Body of pancreas (tissue), 4 donors: ENCODE data around the gene PRSS21. TPM values are rescaled to one million over a fixed set of nuclear protein-coding genes. Genes with fewer than 3 reads are reported as not detected.

Source experiments
- ATAC-seq: fragments of 150-250 bp; one replicate; pipeline ENCODE4 v1.9.1; 2016
- DNase-seq, 4 donors: peaks; one replicate each; pipeline ENCODE4 v3.0.0-alpha.2; 2019
- H3K27ac ChIP-seq, 4 donors: fragments of 200-600 bp; sonication (generic); 1 replicate in 3 of 4; 2 replicates in 1 of 4; pipeline versions ENCODE4 v1.5.1 to v1.6.1; 2016 to 2019; ENCODE audit warnings: mild to moderate bottlenecking in 1 of 4, mixed read lengths in 1 of 4, moderate library complexity in 1 of 4
- H3K27me3 ChIP-seq, 2 donors: fragments of 200-600 bp; sonication (generic); one replicate each; pipeline ENCODE4 v1.6.0; 2016; ENCODE audit warnings: mild to moderate bottlenecking in 1 of 2
- H3K36me3 ChIP-seq, 2 donors: fragments of 200-600 bp; sonication (generic); replicated peaks in 1 of 2; 2 replicates each; pipeline ENCODE4 v1.5.1; 2016; ENCODE audit warnings: low read depth in 2 of 2; ENCODE audit not compliant: insufficient read depth in 1 of 2
- H3K4me1 ChIP-seq: fragments of 200-600 bp; sonication (generic); one replicate; pipeline ENCODE4 v1.6.0; 2016
- H3K4me3 ChIP-seq, 2 donors: fragments of 200-600 bp; sonication (generic); 1 replicate in 1 of 2; 2 replicates in 1 of 2; pipeline ENCODE4 v1.5.1; 2016 to 2019
- H3K9me3 ChIP-seq, 3 donors: fragments of 200-600 bp; sonication (generic); 1 replicate in 2 of 3; 2 replicates in 1 of 3; pipeline ENCODE4 v1.5.1; 2016
- POLR2A ChIP-seq, 3 donors: fragments of 450-650 bp; IDR thresholded peaks; one replicate each; pipeline ENCODE4 v1.6.1; 2016; ENCODE audit warnings: antibody characterized with exemption in 3 of 3, mild to moderate bottlenecking in 2 of 3
- WGBS, 2 donors: methylation state at CpG; one replicate each; pipeline ENCODE4 v1.1.5; 2017; 5-methylcytosine and 5-hydroxymethylcytosine counted together
- intact Hi-C: fragments of 100-400 bp; cut with DNase I; formaldehyde crosslinking; loops from one replicate; pipeline ENCODE4 v1.15.1; 2023
- total RNA-seq, 2 donors: library from RNA; depleted of rRNA; stranded (reverse); fragments of >200 nt; gene quantifications; one replicate each; pipeline ENCODE4 v1.1.0, GENCODE V29; 2016
- TF ChIP-seq, protein P1 (sequence below), 7 experiments: fragments of 450-650 bp in 4 of 7; fragments of 200-600 bp in 3 of 7; sonication (generic) in 3 of 7; IDR thresholded peaks; one replicate each; pipeline ENCODE4 v1.5.1; 2016 to 2019; ENCODE audit warnings: antibody characterized with exemption in 7 of 7

The PRSS21 gene
- total RNA-seq, 2 donors from 2014 or later = 0.66 to 1.6 TPM

DNA sequence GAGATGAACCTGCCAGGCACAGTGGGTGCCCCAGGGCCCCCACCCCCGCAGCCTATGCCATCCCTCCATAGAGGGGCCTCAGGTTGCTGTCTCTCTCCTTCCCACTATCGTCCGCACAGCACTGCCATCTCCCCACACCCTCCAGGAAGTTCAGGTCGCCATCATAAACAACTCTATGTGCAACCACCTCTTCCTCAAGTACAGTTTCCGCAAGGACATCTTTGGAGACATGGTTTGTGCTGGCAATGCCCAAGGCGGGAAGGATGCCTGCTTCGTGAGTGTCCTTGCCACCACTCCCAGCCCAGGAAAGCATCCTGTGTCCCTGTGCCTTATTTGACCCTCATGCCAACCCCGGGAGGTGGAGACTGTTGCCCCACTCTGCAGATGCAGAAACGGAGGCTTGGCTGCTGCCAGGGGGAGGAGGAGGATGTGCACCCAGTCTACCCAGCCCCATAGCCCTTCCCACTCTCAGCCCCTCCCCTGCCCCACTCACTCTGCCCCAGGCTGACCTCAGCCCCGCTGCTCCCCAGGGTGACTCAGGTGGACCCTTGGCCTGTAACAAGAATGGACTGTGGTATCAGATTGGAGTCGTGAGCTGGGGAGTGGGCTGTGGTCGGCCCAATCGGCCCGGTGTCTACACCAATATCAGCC lies 3.9 kb downstream of the PRSS21 start:
- H3K36me3 ChIP-seq = no peaks in the 10 kb centered on the region
- TF ChIP-seq, protein P1, sequence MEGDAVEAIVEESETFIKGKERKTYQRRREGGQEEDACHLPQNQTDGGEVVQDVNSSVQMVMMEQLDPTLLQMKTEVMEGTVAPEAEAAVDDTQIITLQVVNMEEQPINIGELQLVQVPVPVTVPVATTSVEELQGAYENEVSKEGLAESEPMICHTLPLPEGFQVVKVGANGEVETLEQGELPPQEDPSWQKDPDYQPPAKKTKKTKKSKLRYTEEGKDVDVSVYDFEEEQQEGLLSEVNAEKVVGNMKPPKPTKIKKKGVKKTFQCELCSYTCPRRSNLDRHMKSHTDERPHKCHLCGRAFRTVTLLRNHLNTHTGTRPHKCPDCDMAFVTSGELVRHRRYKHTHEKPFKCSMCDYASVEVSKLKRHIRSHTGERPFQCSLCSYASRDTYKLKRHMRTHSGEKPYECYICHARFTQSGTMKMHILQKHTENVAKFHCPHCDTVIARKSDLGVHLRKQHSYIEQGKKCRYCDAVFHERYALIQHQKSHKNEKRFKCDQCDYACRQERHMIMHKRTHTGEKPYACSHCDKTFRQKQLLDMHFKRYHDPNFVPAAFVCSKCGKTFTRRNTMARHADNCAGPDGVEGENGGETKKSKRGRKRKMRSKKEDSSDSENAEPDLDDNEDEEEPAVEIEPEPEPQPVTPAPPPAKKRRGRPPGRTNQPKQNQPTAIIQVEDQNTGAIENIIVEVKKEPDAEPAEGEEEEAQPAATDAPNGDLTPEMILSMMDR (IDR thresholded peaks at IDR 0.05) = no peak
- no peak for TF ChIP-seq POLR2A (IDR thresholded peaks at IDR 0.05)
- H3K27me3 ChIP-seq = no peaks in the 10 kb centered on the region
- no peaks in the 10 kb centered on the region for H3K9me3 ChIP-seq
- DNase-seq (no peak), ATAC-seq (no peak)
- H3K27ac ChIP-seq = no peak overlapping the region
- intact Hi-C loops = no loop called here
- H3K4me1 ChIP-seq = peaks cover 5% of the 10 kb centered on the region
- no peak overlapping the region for H3K4me3 ChIP-seq
- 74 to 82% methylated on average over 9 to 14 of the region's 14 CpGs for WGBS, 2 donors

DNA sequence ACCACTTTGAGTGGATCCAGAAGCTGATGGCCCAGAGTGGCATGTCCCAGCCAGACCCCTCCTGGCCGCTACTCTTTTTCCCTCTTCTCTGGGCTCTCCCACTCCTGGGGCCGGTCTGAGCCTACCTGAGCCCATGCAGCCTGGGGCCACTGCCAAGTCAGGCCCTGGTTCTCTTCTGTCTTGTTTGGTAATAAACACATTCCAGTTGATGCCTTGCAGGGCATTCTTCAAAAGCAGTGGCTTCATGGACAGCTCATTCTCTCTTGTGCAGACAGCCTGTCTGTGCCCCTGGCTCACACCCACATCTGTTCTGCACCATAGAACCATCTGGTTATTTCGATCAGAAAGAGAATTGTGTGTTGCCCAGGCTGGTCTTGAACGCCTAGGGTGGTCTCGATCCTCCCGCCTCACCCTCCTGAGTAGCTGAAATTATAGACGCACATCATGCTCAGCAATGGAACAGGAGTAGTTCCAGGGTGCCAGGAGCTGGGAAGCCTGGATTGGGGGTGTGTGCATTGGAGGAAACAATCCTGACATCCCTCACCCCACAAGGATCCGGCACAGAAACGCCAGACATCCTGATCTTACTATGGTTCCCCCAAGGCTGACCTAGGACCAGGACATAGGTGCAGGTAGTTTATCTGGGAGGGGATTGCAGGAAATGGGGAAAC lies 4.6 kb downstream of the PRSS21 start:
- Histone ChIP-seq H3K4me3 (no peak overlapping the region), H3K27ac (no peak overlapping the region), H3K9me3 (no peaks in the 10 kb centered on the region), H3K27me3 (no peaks in the 10 kb centered on the region), H3K36me3 (no peaks in the 10 kb centered on the region), H3K4me1 (peaks cover 5% of the 10 kb centered on the region)
- DNase-seq (no peak), ATAC-seq (no peak)
- 59 to 60% methylated on average over 9 of the region's 9 CpGs for WGBS, 2 donors
- intact Hi-C loops = no loop called here
- no peak for TF ChIP-seq POLR2A (IDR thresholded peaks at IDR 0.05)
- TF ChIP-seq, protein P1 (IDR thresholded peaks at IDR 0.05) = no peak

DNA sequence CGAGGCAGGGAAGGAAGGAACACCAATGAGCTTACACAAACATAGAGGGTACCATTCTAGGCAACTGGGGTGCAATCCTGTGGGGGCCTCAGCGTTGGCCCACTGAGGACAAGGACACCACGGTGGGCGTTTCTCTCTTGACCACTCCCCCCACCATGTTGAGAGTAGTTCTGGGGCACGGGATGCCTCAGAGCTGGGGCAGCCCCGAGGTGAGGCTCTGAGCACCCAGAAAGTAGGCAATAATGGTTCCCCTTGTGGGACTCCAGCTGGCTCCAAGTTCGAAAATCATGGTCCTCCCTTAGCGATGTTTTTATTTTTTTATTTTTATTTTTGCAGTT lies 5.1 kb downstream of the PRSS21 start:
- WGBS, 2 donors = 48 to 64% methylated on average over 7 to 8 of the region's 8 CpGs
- intact Hi-C loops = no loop called here
- no peaks in the 10 kb centered on the region for H3K9me3 ChIP-seq
- H3K36me3 ChIP-seq = no peaks in the 10 kb centered on the region
- no peaks in the 10 kb centered on the region for H3K27me3 ChIP-seq
- TF ChIP-seq, protein P1 (IDR thresholded peaks at IDR 0.05) = no peak
- no peak for TF ChIP-seq POLR2A (IDR thresholded peaks at IDR 0.05)
- ATAC-seq (no peak), DNase-seq (no peak)
- H3K27ac ChIP-seq = no peak overlapping the region
- H3K4me1 ChIP-seq = no peaks in the 10 kb centered on the region
- no peak overlapping the region for H3K4me3 ChIP-seq

DNA sequence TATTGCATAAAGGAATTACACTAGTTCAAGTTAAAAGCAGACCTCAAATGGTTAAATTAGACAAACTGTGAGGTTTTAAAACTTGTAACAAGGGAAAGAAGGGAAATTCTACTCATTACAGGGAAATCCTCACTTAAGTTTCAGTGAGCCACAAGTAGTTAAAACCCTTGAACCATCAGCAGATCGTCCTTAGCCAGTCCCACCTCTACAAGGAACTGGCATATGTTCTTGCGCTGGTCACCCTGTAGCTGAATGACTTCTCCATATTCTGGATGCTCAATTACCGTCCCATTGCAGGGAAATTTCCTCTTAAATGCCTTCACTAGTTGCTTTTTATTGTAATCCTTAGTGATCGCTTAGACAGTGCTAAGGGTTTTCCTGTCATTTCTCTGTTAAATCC lies 5.5 kb downstream of the PRSS21 start:
- Histone ChIP-seq H3K4me3 (no peak overlapping the region), H3K9me3 (no peaks in the 10 kb centered on the region), H3K27ac (no peak overlapping the region), H3K27me3 (no peaks in the 10 kb centered on the region), H3K36me3 (no peaks in the 10 kb centered on the region), H3K4me1 (no peaks in the 10 kb centered on the region)
- no peak for TF ChIP-seq POLR2A (IDR thresholded peaks at IDR 0.05)
- TF ChIP-seq, protein P1 (IDR thresholded peaks at IDR 0.05) = no peak
- WGBS, 2 donors = 56 to 57% methylated on average over 4 of the region's 4 CpGs
- DNase-seq = no peak
- intact Hi-C loops = no loop called here
- ATAC-seq = no peak

DNA sequence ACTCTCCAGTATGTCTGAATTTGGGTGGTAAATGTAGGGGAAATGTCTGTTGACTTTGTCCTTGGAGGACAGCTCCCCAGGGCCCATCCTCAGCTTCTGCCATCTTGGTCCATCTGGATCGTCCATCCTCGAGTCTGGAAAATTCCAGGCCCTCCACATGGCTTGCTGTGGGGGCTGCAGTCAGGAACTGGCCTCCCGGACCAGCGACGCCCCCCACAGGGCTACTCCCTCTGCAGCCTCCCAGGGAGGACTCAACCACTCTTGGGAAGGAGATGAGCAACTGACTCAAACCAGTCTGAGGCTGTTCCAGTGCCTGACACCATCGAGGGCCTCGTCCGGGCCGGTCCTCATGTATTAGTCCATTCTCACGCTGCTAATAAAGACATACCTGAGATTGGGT lies 7.6 kb downstream of the PRSS21 start:
- no peak for ATAC-seq
- intact Hi-C loops = no loop called here
- 75% methylated on average over 6 to 10 of the region's 10 CpGs for WGBS, 2 donors

More for the DNA sequence above, 7.6 kb downstream of the PRSS21 start:
- no peak for TF ChIP-seq POLR2A (IDR thresholded peaks at IDR 0.05)
- TF ChIP-seq, protein P1 (IDR thresholded peaks at IDR 0.05) = no peak
- no peaks in the 10 kb centered on the region for H3K4me1 ChIP-seq
- no peak overlapping the region for H3K4me3 ChIP-seq
- H3K27ac ChIP-seq = no peak overlapping the region
- H3K9me3 ChIP-seq = no peaks in the 10 kb centered on the region
- no peaks in the 10 kb centered on the region for H3K36me3 ChIP-seq
- no peaks in the 10 kb centered on the region for H3K27me3 ChIP-seq
- no peak for DNase-seq
